GM21723 (cell line): ENCODE data around the gene UMOD.

Experiments
- ATAC-seq: cut with Tn5 transposase; IDR thresholded peaks from one replicate; pipeline ENCODE4 v1.9.1; 2021; ENCODE audit warnings: mild to moderate bottlenecking, moderate library complexity; ENCODE audit not compliant: unreplicated experiment

Gene UMOD

DNA sequence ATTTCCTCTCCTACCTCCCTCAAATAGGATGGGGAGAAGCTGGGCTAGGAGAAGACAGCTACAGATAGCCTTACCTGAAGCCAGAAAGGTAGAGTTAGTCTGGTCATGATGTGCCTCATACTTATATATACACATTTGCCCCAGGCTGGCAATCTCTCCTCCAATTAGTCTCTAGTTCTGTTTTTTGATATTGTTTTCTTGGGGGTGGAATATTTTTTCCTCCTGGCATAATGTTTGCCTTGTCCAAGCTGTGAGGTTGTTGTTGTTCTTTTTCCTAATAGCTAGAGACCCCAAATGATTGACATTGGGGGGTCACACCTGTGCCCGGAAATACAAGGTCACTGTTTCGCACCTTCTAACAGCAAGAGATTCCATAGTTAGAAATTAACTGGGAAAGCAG is at the start of gene UMOD:
Gene UMOD (minus strand): TSS at position 101 of the 400 bp plus-strand sequence. CDS start 1,978 bp downstream, outside the sequence.
- no peak for ATAC-seq

DNA sequence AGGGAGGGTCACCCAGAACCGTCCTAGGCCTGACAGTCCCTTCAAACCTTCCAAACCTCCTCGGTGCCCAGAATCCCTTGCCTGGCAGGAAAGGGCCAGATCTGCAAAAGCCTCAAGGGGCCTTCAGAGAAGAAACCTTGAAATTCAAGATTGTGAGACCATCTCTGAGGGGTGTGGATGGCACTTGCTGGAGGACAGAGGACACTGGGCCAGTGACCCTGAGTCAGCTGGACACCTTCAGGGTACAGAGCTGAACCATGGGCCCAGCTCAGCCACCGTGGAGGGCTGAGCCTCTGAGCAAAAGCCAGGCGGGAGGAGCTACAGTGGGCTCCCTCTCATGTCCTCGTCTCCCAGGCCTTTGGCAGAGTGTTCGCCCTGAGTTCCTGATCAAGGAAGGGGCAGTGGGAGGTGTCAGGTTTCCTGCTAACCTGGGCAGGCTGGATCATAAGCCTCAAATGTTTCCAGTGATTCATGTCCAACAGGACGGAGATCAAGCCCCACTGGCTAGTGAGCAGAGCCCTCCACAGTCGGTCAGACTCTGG is 49.0 kb upstream of the UMOD start:
- ATAC-seq: no peak

DNA sequence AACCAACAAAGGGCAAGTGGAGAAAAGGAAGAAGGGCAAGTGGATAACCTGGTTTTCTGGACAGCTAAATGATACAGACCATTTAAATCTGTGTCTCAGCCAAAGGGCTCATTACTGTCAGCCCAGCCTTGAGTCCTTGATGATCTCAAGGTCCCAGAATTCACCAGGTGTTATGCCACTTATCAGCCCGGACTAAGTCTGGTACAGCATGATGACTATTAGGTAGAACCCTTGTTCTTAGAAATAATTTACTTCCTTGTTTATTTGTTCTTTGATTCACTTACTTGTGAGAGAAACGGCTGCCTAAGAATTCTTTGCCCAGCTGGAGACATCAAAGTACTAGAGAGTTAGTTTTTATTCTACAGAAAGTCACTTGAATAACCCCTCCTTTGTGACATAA is 48.6 kb upstream of the UMOD start:
- no peak for ATAC-seq

DNA sequence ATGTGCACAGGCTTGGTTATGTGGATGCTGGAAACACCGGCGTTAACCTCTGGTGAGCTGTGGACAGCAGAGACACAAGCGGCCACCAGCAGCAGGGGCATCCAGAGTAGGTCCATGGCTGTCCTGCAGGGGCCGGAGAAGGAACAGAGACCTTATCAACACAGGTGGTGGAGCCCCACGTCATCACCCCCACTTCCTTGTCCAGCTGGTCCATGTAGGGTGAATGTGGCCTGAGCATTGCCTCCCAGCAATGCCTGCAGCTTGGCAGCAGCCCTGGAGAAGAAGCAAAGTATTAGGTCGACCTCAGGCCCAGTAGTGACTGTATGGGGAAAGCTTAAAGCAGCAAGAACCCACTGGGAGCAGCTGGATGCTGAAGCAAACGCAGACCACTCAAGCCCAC is 46.7 kb upstream of the UMOD start:
- no peak for ATAC-seq

DNA sequence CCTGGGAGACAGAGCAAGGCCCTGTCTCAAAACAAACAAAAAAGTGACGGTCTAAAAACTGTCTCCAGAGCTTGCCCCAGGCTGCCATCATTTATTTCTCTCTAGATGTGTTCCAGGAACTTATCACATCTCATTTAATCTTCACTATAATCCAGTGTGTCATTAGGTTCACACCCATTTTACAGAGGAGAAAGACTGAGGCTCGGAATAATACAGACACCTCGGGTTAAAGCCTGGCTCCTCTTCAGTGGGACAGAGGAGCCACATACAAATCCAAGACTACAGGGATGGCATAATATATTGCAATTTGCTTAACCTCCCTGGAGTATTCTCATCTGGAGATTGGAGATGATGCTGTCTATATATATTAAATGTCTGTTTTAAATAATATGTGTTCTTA is 46.1 kb upstream of the UMOD start:
- no peak for ATAC-seq

DNA sequence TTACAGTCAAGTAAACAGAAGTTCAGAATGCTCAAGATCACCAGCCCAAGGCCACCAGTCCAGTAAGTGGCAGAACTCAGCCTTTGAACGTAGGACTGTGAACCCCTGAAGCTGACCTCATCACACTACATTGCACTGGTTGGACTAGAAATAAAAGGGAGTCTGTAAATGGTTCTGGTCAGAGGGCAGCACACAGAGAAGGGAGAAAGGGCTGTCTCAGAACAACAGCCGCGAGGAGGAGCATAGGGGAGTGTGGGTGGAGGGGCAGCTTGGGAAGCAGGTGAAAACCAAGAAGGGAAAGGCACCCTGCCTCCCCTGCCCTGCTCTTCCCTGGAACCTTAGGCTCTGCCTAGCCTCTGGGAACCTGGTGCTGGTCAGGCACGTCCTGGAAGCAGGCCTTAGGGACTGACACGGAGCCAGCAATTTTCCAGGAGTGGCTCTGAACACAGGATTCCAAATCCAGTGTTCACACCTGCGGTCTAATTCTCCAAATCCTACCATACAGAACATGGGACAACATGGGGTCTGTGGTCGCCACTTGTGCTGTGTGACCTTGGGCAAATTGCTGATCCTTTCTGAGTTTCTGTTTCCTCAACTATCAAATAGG is 45.1 kb upstream of the UMOD start:
- no peak for ATAC-seq

DNA sequence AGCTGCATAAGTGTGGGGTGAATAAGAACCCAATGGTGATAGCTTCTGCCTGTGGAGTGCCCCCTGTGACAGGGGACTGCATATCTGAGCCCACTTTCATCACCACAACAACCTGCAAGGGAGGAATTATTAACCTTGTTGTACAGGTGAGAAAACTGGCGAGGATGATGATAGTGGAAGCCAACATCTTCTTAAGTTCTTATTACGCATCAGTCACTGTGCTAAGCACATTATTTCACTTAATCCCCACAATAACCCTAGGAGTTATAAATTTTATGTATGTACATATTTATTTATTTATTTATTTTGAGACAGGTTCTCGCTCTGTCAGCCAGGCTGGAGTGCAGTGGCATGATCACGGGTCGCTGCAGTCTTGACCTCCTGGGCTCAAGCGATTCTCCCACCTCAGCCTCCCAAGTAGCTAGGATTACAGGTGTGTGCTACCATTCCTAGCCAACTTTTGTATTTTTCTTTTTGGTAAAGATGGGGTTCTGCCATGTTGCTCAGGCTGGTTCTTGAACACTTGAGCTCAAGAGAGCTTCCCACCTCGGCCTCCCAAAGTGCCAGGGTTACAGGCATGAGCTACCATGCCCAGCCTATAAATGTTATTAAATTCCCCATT is 44.4 kb upstream of the UMOD start:
- no peak for ATAC-seq

DNA sequence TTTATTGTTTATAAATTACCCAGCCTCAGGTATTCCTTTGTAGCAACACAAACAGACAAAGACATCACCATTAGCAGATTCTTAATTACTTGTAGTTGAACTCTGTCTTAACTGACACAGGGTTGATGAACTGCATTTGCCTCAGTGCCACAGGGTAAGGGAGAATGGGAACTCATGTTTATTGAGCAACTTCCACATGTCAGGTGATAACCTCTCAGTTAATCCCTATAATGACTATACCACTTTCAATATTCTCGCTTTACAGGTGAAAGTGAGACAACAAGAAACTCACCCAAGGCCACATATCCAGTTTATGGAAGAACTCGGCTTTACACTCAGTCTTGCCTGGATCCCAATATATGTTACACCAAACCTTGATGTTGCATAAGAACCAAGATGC is 43.4 kb upstream of the UMOD start:
- ATAC-seq: no peak

DNA sequence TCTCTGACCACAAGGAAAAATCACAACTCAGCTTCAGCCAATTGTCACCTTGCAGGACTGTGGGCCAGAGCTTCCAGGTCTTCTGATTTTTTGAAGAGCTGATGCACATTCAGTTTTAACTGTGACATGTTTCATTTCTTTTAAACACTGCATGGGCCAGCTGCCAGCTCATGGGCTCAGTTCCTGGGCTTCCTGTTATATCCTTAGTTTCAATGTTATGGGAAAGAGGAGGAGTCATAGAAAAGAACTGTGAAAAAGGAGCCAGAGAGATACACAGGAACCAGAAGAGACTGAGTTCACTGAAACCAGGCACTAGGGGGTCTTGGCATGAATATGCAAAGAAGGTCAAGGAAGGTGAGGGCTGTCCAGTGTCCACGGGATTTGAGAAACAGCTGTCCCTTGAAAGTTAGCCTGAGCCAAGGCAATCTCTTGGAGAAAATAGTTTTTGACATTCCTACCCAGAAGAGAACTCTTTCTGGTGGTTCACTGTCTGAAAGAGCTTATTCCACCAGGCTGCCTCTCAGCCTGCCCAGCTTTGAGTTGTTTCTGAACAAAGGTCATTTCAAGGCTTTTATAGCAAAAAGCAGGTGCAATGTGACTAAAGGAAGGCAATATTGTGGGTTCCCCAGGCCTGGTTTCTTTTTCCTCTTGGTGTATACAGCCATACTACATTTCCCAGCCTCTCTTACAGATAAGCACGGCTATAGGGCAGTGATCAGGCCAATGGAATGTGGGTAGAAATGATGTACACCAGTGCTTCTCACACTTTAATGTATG is 41.5 kb upstream of the UMOD start:
- ATAC-seq: no peak

DNA sequence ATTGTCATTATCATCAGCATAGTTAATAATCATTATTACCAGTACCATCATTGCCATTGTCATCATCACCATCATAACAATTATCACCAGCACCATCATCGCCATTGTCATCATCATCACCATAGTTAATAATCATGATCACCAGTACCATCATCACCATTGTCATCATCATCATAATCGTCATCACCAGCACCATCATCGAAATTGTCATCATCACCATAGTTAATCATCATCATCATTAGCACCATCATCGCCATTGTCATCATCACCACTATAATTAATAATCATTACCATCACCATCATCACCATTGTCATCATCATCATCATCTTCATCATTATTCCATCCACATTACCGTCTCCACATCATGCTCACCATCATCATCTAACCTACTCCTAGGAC is 38.5 kb upstream of the UMOD start:
- no peak for ATAC-seq

DNA sequence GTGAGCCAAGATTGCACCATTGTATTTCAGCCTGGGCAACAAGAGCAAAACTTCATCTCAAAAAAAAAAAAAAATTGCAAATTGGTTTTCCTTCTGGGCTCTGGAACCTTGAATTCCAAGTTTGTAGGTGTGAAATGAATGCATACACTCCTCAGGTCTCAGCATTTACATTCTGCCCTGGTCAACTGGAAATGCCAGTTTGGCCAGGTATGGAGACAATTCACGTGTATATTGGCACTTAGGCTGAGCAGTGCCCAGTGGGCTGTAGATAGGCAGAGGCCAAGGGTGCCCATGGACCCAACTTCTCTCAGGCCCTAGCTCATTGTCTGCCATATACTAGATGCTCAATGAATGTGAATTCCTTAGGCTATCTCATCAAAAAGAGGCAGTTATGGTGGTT is 36.3 kb upstream of the UMOD start:
- no peak for ATAC-seq

DNA sequence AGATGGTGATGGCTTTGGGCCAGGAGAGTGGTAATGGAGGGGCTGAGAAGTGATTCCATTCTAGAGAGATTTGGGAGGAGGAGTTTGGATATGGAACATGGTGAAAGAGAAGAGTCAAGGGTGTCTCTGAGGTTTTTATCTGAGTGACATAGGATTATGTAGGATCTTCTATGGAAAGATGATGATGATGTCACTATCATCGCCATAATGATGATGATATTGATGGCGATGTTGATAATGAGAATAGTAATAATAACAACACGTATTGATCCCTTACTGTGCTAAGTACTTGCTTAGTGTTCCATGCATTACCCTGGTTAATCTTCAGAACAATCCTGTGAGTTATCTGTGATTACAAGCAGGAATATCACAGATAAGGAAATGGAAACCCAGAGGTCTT is 35.5 kb upstream of the UMOD start:
- ATAC-seq: no peak

DNA sequence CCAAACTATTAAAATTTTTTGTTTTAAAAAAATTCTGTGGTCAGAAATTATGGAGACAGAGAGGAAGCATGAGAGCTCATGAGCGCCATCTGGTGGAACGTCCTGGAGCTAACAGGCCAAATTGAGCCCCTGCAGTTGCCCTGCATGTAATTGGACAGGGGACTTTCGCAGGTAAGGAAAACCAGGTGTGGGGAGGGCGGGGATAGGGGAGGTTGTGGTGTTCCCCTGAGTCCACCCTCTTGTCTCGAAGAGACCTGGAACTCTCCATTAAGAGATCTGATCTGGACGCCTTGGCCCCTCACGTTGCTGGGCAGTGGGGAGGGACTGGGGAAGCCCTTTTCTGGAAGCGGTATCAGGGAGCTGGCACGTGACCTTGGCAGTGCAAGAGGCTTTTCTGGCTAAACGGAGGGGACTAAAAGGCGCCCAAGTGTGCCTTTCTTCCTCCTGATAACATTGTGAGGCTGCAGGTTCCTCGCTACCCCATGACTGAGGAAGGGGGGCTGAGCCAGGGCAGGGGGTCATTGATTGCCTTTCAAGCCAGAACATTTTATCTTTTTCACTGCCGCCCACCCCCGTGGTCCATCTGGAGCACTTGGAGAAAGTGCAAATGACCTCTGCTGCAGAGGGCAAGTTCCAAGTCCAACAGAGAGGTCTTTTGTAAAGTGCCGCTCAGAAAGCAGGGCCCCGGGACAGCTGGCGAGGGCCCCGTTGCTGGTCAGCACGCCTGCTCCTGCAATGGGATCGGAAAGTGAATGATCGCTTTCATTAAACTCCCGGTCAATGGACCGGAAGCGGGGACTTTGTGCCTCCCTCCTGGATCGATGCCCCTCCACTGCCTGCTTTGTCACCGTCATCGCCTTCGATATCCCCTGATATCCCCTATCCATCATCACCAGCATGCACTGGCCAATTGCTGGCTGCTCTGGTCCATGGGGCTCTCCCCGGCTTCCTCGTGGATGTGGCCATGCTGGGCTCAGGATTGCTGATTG is 33.6 kb upstream of the UMOD start:
- no peak for ATAC-seq

DNA sequence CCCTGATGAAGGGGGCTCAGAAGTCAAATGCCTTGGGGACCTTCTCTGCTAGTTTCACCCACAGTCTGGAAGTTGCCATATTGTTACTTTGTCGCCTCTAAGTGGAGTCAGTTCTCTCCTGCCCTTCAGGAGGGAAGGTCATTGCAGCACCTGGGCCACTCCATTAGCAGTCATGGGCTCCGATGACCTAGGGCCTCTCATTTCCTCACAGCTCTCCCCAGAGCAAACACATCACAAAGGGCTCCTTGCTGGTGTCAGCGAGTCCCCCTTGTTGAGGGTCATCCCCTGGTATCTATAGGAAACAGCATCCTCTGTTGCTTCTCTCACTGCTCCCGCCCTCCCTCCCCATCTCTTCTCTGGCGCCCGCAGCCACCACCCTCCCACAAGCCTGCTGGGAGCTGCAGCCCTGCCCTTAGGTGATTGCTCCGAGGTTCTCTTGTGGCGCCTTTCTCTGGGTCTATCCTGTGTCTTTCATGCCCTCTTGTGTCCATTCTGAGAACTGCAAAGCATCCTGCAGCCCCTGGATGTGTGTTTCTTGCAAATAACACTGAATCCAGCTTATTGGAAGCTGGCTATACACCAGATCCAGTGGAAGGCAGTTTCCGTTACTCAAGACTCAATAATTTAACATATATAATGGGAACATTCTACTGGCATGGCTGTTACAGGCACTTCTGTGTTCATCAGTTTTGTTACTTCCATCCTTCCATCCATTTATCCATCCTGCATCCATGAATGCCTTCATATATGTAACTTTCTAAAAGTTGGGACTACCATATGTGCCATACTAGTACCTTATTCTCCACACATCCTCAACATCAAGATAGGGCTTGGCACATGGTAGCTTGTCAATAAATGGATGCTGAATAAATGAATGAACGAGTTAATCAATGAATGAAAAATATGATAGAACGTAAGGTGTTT is 30.9 kb upstream of the UMOD start:
- peak; percentile 65 for ATAC-seq

DNA sequence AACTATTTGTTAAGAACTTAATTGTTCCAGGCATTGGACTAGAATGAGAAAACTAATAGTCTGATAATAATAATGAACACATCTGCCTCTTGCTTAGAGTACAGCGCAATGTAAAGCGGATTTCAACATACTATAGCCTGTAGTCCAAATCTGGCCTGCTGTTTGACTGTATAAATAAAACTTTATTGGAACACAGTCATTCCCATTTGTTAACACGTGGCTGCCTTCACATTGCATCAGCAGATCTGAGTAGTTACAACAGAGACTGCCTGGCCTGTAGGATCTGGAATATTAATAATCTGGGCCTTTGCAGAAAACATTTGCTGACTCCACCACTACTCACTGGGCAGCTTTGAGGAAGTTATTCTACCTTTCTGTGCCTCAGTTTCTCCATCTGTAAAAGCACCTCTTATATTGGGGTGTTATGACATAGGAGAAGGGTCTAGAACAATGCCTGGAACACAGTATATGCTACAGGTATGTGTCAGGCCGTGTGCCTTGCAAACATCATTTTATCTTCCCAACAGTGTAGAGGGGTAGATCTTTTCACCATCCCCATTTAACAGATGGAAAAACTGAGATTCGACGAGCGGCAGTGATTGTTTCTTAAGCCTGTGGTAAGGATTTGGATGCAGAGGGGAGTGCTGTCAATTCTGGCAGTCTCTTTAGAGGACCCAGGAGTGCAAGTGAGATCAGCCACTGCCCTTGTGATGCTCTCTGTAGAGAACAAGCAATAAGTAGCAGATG is 29.9 kb upstream of the UMOD start:
- no peak for ATAC-seq

DNA sequence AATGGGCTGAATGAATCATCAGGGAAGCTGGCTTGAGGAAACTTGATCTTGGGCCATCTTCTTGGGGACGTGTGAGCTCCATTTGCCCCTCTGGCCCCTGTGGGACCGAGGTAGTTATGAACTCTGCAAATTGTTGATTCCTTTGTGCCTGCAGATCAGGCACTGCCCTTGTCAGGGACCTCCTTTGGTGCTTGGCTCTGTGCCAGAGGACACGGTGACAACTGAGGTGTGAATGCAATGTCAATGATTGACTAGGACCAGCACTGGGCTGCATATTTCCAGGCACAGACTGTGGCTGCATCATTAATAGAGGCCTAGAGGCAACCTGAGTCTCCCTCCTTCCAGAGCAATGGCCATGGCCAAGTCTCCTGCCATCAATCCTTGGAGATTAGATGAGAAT is 28.3 kb upstream of the UMOD start:
- ATAC-seq: no peak

DNA sequence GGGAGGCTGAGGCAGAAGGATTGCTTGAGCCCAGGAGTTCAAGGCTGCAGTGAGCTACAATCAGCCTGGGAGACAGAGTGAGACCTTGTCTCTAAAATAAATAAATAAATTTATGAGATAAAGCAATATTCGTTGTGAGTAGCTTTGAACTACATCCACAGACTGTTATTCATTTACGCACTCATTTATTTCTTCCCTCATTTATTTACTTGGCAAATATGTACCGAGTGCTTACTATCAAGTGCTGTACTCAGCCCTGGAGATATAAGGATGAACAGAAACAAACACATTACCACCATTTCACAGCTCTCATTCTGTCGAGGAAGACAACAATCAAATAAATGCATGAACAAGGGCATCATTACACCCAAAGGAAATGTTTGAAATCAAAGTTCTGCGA is 24.7 kb upstream of the UMOD start:
- ATAC-seq: no peak

DNA sequence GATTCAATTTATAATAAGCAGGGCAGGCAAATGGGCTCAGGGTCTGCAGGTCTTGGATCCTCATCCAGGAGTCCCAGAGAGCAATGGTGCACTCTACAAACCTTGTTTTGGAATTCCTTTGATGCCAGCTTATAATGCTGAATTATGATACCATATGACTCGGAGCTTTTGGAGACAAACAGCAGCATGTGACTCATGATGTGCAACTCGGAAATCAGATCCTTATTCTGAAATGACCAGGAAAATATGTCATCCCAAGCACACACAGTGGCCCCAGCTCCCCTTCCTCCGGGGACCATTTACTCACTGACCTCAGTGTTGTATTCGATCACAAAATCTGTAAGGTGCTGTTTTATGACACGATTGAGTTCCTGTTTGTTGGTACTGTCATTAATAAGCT is 20.2 kb upstream of the UMOD start:
- no peak for ATAC-seq

DNA sequence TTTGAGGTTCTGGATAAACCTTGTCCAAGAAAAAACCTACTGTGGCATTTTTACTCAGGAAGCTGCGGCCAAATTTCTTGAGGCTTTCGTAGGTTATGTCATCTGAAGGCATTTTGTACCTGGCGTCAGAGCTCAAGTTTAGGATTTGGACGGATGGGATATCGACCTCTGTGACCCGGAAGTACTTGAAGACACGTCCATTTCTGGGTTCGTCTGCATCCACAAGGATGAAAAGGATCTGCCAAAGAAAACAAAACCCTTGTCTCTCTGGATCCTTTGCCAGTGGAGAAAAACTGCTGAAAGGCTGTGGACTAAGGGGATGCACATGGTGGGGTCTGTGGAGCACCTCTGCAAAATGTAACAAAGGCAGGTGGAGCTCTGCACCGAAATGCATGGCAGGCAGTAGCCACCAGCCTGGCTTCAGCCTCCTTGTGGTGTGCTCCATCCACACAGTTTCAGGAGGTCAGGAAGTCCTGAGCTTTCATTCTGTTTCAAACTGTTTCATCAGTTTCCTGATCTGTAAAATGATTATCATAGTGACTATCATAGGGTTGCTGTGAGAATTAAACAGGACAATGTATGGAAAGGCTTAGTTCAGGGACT is 17.0 kb upstream of the UMOD start:
- no peak for ATAC-seq
